IgD-negative memory B cell (primary cell): ENCODE measurements around the gene MC5R. TPM values are rescaled to one million over a fixed set of nuclear protein-coding genes. Genes with fewer than 3 reads are reported as not detected.
"Not testable (repeated sequence)": the region's sequence is repeated elsewhere in the genome, so short reads cannot be mapped to it uniquely, and the experiment has no call there.

Source experiments
- H3K27ac Mint-ChIP-seq, 3 donors: one replicate each; pipeline ENCODE4 v1.8.0; 2020 to 2022; ENCODE audit warnings: mild to moderate bottlenecking in 3 of 3, mixed read lengths in 3 of 3, moderate library complexity in 1 of 3
- H3K27me3 Mint-ChIP-seq: one replicate; pipeline ENCODE4 v1.8.0; 2021; ENCODE audit warnings: mixed read lengths
- H3K36me3 Mint-ChIP-seq: one replicate; pipeline ENCODE4 v1.8.0; 2020; ENCODE audit warnings: mild to moderate bottlenecking, mixed read lengths
- H3K4me1 Mint-ChIP-seq, 3 donors: one replicate each; pipeline ENCODE4 v1.8.0; 2020 to 2022; ENCODE audit warnings: mixed read lengths in 3 of 3, mild to moderate bottlenecking in 1 of 3
- H3K4me3 Mint-ChIP-seq, 4 donors: one replicate each; pipeline ENCODE4 v1.8.0; 2020 to 2022; ENCODE audit warnings: mild to moderate bottlenecking in 4 of 4, mixed read lengths in 4 of 4, moderate library complexity in 3 of 4
- H3K9me3 Mint-ChIP-seq, 3 donors: one replicate each; pipeline ENCODE4 v1.8.0; 2020 to 2021; ENCODE audit warnings: mixed read lengths in 3 of 3, mild to moderate bottlenecking in 1 of 3
- polyA plus RNA-seq: library from polyadenylated mRNA; unstranded; fragments of 300-500 nt; fragmentation: Illumina TruSeq; gene quantifications from one replicate; pipeline ENCODE4 v1.2.3, GENCODE V29; 2021

MC5R gene
- polyA plus RNA-seq, 1 donor from 2014 or later = not detected

- H3K9me3 Mint-ChIP-seq = no peaks in the 10 kb centered on the region
- H3K27me3 Mint-ChIP-seq = peaks cover 6% of the 10 kb centered on the region
- no peaks in the 10 kb centered on the region for H3K36me3 Mint-ChIP-seq
- H3K4me3 Mint-ChIP-seq = peak overlapping the region in 1 of 4 donors; percentile 28
- peak overlapping the region in 1 of 3 donors; percentile 17 for H3K27ac Mint-ChIP-seq
- H3K4me1 Mint-ChIP-seq = peaks cover 0 to 2% (median 0%) of the 10 kb centered on the region in 3 donors
Measured at GRCh38 chr18:13811993-13812392, 12.0 kb upstream of the MC5R start.

- H3K4me3 Mint-ChIP-seq = no peak overlapping the region
- H3K4me1 Mint-ChIP-seq = peaks cover 0 to 2% (median 0%) of the 10 kb centered on the region in 3 donors
- no peak overlapping the region for H3K27ac Mint-ChIP-seq
- H3K27me3 Mint-ChIP-seq = peaks cover 6% of the 10 kb centered on the region
- no peaks in the 10 kb centered on the region for H3K36me3 Mint-ChIP-seq
- no peaks in the 10 kb centered on the region for H3K9me3 Mint-ChIP-seq
Measured at GRCh38 chr18:13813271-13813849, 10.6 kb upstream of the MC5R start.

GRCh38 chr18:13826209-13826608 is 2.3 kb downstream of the MC5R start:
- peaks cover 24% of the 10 kb centered on the region for H3K27me3 Mint-ChIP-seq

GRCh38 chr18:13831864-13832508 is 8.0 kb downstream of the MC5R start:
- H3K27ac Mint-ChIP-seq = peak overlapping the region in 1 of 3 donors; percentile 35
- H3K27me3 Mint-ChIP-seq = peaks cover 20% of the 10 kb centered on the region
- peaks cover 3% of the 10 kb centered on the region for H3K36me3 Mint-ChIP-seq
- peaks cover 0 to 1% (median 0%) of the 10 kb centered on the region in 3 donors for H3K9me3 Mint-ChIP-seq
- no peak overlapping the region for H3K4me3 Mint-ChIP-seq
- peaks cover 0 to 1% (median 0%) of the 10 kb centered on the region in 3 donors for H3K4me1 Mint-ChIP-seq

More at GRCh38 chr18:13826209-13826608, 2.3 kb downstream of the MC5R start:
- H3K4me3 Mint-ChIP-seq = no peak overlapping the region
- H3K36me3 Mint-ChIP-seq = no peaks in the 10 kb centered on the region
- H3K4me1 Mint-ChIP-seq = peaks cover 0 to 5% (median 4%) of the 10 kb centered on the region in 3 donors
- no peaks in the 10 kb centered on the region for H3K9me3 Mint-ChIP-seq
- no peak overlapping the region for H3K27ac Mint-ChIP-seq

GRCh38 chr18:13834496-13835015 is 10.6 kb downstream of the MC5R start:
- no peak overlapping the region for H3K27ac Mint-ChIP-seq
- H3K36me3 Mint-ChIP-seq = peaks cover 3% of the 10 kb centered on the region
- H3K4me1 Mint-ChIP-seq = peaks cover 0 to 1% (median 0%) of the 10 kb centered on the region in 3 donors
- peaks cover 18% of the 10 kb centered on the region for H3K27me3 Mint-ChIP-seq
- peaks cover 0 to 1% (median 0%) of the 10 kb centered on the region in 3 donors for H3K9me3 Mint-ChIP-seq
- no peak overlapping the region for H3K4me3 Mint-ChIP-seq

- Mint-ChIP-seq H3K27ac (no peak overlapping the region), H3K4me1 (peaks cover 0 to 1% (median 0%) of the 10 kb centered on the region in 3 donors), H3K4me3 (no peak overlapping the region), H3K9me3 (peaks cover 0 to 1% (median 0%) of the 10 kb centered on the region in 3 donors), H3K27me3 (peaks cover 18% of the 10 kb centered on the region), H3K36me3 (peaks cover 3% of the 10 kb centered on the region)
Measured at GRCh38 chr18:13835202-13835601, 11.3 kb downstream of the MC5R start.

GRCh38 chr18:13836559-13836958 is 12.6 kb downstream of the MC5R start:
- Mint-ChIP-seq H3K9me3 (peaks cover 0 to 1% (median 0%) of the 10 kb centered on the region in 3 donors), H3K4me3 (no peak overlapping the region), H3K36me3 (peaks cover 3% of the 10 kb centered on the region), H3K27ac (no peak overlapping the region), H3K4me1 (peaks cover 0 to 1% (median 0%) of the 10 kb centered on the region in 3 donors), H3K27me3 (peaks cover 14% of the 10 kb centered on the region)

- H3K4me3 Mint-ChIP-seq = no peak overlapping the region
- peaks cover 1% of the 10 kb centered on the region for H3K27me3 Mint-ChIP-seq
- peaks cover 6 to 22% (median 7%) of the 10 kb centered on the region in 3 donors for H3K9me3 Mint-ChIP-seq
- no peak overlapping the region for H3K27ac Mint-ChIP-seq
- H3K4me1 Mint-ChIP-seq = no peaks in the 10 kb centered on the region
- H3K36me3 Mint-ChIP-seq = peaks cover 1% of the 10 kb centered on the region
Measured at GRCh38 chr18:13849791-13850190, 25.8 kb downstream of the MC5R start.

GRCh38 chr18:13862898-13863297 is 38.9 kb downstream of the MC5R start:
- not testable (repeated sequence) for H3K4me3 Mint-ChIP-seq, H3K27ac Mint-ChIP-seq

GRCh38 chr18:13868501-13869271 is 44.7 kb downstream of the MC5R start:
- Mint-ChIP-seq H3K27me3 (peaks cover 32% of the 10 kb centered on the region), H3K36me3 (no peaks in the 10 kb centered on the region), H3K27ac (no peak overlapping the region), H3K9me3 (peaks cover 0 to 1% (median 0%) of the 10 kb centered on the region in 3 donors), H3K4me3 (no peak overlapping the region), H3K4me1 (peaks cover 0 to 2% (median 0%) of the 10 kb centered on the region in 3 donors)

More at GRCh38 chr18:13862898-13863297, 38.9 kb downstream of the MC5R start:
- H3K9me3 Mint-ChIP-seq = peaks cover 3 to 13% (median 8%) of the 10 kb centered on the region in 3 donors
- H3K36me3 Mint-ChIP-seq, H3K27me3 Mint-ChIP-seq, H3K4me1 Mint-ChIP-seq: not testable (repeated sequence)

- Mint-ChIP-seq H3K36me3 (no peaks in the 10 kb centered on the region), H3K4me1 (peaks cover 0 to 2% (median 0%) of the 10 kb centered on the region in 3 donors), H3K27ac (no peak overlapping the region), H3K27me3 (peaks cover 30% of the 10 kb centered on the region), H3K9me3 (no peaks in the 10 kb centered on the region), H3K4me3 (no peak overlapping the region)
Measured at GRCh38 chr18:13871701-13872100, 47.8 kb downstream of the MC5R start.

GRCh38 chr18:13872373-13872772 is 48.4 kb downstream of the MC5R start:
- Mint-ChIP-seq H3K27me3 (peaks cover 27% of the 10 kb centered on the region), H3K27ac (no peak overlapping the region), H3K4me1 (peaks cover 0 to 2% (median 0%) of the 10 kb centered on the region in 3 donors), H3K9me3 (no peaks in the 10 kb centered on the region), H3K36me3 (no peaks in the 10 kb centered on the region), H3K4me3 (no peak overlapping the region)

GRCh38 chr18:13872932-13873331 is 49.0 kb downstream of the MC5R start:
- H3K36me3 Mint-ChIP-seq = no peaks in the 10 kb centered on the region
- peaks cover 0 to 2% (median 0%) of the 10 kb centered on the region in 3 donors for H3K4me1 Mint-ChIP-seq
- H3K4me3 Mint-ChIP-seq = no peak overlapping the region
- H3K9me3 Mint-ChIP-seq = no peaks in the 10 kb centered on the region
- H3K27me3 Mint-ChIP-seq = peaks cover 27% of the 10 kb centered on the region
- no peak overlapping the region for H3K27ac Mint-ChIP-seq

GRCh38 chr18:13874558-13874957 is 50.6 kb downstream of the MC5R start:
- no peak overlapping the region for H3K4me3 Mint-ChIP-seq
- no peaks in the 10 kb centered on the region for H3K9me3 Mint-ChIP-seq
- H3K36me3 Mint-ChIP-seq = no peaks in the 10 kb centered on the region
- H3K27me3 Mint-ChIP-seq = peaks cover 19% of the 10 kb centered on the region
- peaks cover 0 to 1% (median 0%) of the 10 kb centered on the region in 3 donors for H3K4me1 Mint-ChIP-seq
- H3K27ac Mint-ChIP-seq = no peak overlapping the region
